ENCODE measurements around the gene FAU.

FAU gene

DNA sequence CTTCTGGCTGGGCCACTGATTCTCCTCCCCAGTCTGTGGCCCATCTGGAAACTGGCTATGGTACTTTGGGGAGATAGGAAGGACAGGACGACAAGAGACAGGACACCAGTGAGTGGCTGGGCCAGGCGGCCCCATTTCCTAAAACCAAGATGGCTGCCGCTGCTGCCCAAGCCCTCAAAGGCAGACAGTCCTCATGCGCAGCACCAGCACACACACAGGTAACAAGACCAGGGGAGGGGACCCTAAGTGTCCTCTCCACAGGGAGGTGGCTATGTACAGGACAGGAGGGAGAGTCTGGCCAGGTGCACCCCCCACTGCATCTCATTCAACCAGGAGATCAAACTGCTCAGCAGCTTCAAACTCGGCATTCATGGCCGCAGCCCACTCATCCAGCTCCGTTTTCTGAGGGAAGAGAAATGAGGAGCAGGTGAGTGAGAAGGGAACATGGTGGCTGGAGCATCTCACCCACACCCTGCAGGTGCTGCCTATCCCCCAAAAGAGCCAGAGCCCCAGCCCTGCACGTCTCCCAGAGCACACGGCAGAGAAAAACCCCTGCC, 43.1 kb downstream of the FAU start:
- no peak for DNase-seq (ENCODE audit: low read depth in 2 of 2)

DNA sequence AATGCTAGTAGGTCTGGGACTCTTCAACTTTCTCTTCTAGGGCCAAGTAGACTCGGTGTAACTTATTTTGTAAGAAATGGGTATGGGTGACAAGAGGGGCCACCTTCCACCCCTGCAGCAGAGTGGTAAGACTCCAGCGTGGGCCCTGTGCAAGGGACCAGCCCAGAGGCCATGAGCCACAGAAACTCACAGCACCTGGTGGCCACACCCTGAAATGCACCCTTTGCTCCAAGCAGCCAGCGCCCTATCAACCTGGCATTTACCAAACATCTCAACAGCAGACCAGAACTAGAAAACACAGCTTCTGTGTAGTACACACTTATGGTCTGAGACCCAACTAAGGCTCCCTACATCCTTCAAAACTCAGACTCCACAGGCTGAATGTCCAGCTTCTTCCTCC, 43.8 kb downstream of the FAU start:
- DNase-seq (ENCODE audit: low read depth in 2 of 2), result peak; percentile 55 to 74

DNA sequence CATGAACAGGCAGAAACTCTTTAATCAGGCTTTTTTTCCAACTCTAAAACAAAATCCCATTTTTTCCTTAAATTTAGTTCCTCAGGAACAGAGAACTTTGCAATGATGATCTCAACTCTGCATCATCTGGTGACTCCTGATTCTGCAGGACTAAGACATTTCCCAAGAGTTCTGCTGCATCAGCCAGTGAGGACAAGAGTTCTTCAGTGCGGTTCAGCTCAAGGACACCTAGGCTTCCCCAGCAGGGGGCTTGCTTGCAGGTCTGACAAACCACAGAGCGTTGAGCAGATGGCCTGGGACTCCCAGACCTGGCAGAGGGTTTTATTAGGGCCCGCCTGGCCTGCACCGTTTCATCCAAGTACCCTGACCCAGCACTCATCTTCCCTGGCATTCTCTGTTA, 44.5 kb downstream of the FAU start:
- no peak for DNase-seq (ENCODE audit: low read depth in 2 of 2)

DNA sequence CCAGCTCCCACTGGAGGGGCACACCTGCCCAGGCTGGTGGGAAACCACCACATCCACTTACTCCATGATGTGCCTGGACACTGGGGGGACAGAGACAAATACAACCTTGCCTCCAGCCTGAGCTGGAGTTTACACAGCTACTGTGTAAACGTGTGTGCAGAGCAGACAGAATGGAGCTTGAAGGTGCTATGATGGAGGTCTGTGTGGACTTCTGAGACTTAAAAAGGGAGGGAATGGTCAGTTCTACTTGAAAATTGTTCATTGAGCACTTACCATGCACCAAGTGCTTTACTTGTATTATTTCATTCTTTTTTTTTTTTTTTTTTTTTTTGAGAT, 49.3 kb downstream of the FAU start:
- no peak for DNase-seq (ENCODE audit: low read depth in 2 of 2)

DNA sequence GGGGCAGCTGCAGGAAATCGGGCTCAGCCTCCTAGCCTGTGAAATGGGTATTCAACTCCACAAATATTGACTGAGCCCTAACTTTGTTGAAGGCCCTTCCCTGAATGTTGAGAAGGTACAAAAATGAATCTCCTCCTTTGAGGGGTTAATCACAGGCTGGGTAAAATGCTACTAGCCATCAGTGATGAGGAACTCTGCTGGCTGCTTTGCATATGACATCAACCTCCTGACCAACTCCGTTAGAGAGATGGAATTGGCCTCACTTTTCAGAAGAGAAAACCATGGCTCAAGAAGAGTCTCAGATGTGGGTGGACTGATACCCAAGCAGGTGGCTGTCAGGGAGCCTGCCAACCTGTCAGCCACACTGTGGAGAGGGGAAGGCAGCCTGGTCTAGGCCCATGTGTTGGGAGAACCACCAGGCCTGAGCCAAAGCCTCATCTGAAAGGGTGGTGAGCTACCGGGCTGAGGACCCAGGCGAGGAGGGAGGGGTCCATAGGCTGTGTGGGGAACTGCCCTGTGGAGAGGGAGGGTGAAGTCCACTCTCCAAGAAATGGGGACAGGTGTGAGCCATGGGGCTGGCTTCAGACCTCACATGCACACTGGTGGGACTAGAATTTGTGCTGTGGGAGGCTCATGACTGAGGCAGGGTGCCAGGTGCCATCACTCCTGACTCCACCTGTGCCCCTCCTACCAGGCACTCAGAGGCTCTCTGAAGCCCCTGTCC, 49.9 kb downstream of the FAU start:
- DNase-seq (ENCODE audit: low read depth in 2 of 2), result no peak

All from stimulated activated CD4-positive, alpha-beta T cell treated with anti-CD3 and anti-CD28 coated beads, Interleukin-1b, Interleukin-23, amount 100 ng/mL, for 4 hours (primary cell).